HEK293T (cell line): Measurements from ENCODE around the gene SMURF1.

Experiments used
- ARNT ChIP-seq: fragments of 450-650 bp; IDR thresholded peaks from 2 replicates; pipeline ENCODE4 v1.6.1; 2017; ENCODE audit warnings: mild to moderate bottlenecking
- BHLHE40 ChIP-seq: fragments of 450-650 bp; IDR thresholded peaks from 2 replicates; pipeline ENCODE4 v1.6.1; 2016; ENCODE audit warnings: mild to moderate bottlenecking, moderate library complexity, borderline replicate concordance
- CTBP1 ChIP-seq: fragments of 450-650 bp; IDR thresholded peaks from 2 replicates; pipeline ENCODE4 v1.6.1; 2016; ENCODE audit warnings: borderline replicate concordance
- ELF4 ChIP-seq: fragments of 450-650 bp; IDR thresholded peaks from 2 replicates; pipeline ENCODE4 v1.6.1; 2017; ENCODE audit warnings: antibody characterized with exemption
- FOXA1 ChIP-seq: fragments of 450-650 bp; IDR thresholded peaks from 2 replicates; pipeline ENCODE4 v1.6.1; 2016; ENCODE audit warnings: mild to moderate bottlenecking
- FOXK2 ChIP-seq: fragments of 450-650 bp; IDR thresholded peaks from 2 replicates; pipeline ENCODE4 v1.6.1; 2016; ENCODE audit warnings: mild to moderate bottlenecking
- FOXM1 ChIP-seq: fragments of 450-650 bp; IDR thresholded peaks from 2 replicates; pipeline ENCODE4 v1.6.1; 2017; ENCODE audit warnings: mild to moderate bottlenecking, borderline replicate concordance
- HDGF ChIP-seq: fragments of 450-650 bp; IDR thresholded peaks from 2 replicates; pipeline ENCODE4 v1.6.1; 2017; ENCODE audit warnings: antibody characterized with exemption, borderline replicate concordance
- L3MBTL2 ChIP-seq: fragments of 450-650 bp; conservative IDR thresholded peaks from 2 replicates; pipeline ENCODE4 v1.6.1; 2016; ENCODE audit warnings: mild to moderate bottlenecking
- NFRKB ChIP-seq: fragments of 450-650 bp; IDR thresholded peaks from 2 replicates; pipeline ENCODE4 v1.6.1; 2016; ENCODE audit warnings: mild to moderate bottlenecking, moderate library complexity
- SP1 ChIP-seq: fragments of 450-650 bp; IDR thresholded peaks from 2 replicates; pipeline ENCODE4 v1.6.1; 2017
- SUZ12 ChIP-seq: fragments of 450-650 bp; IDR thresholded peaks from 2 replicates; pipeline ENCODE4 v1.6.1; 2016; ENCODE audit warnings: mild to moderate bottlenecking
- ZNF384 ChIP-seq: fragments of 450-650 bp; IDR thresholded peaks from 2 replicates; pipeline ENCODE4 v1.6.1; 2016

GRCh38 chr7:99013266-99014112 is 130.4 kb downstream of the SMURF1 start:
- TF ChIP-seq NFRKB = no peak
- no peak for TF ChIP-seq BHLHE40
- no peak for TF ChIP-seq FOXA1
- TF ChIP-seq FOXM1 = no peak
- no peak for TF ChIP-seq SUZ12
- TF ChIP-seq SP1 = no peak
- TF ChIP-seq ARNT = no peak
- TF ChIP-seq CTBP1 = no peak
- no peak for TF ChIP-seq ELF4
- TF ChIP-seq HDGF = no peak
- no peak for TF ChIP-seq ZNF384
- no peak for TF ChIP-seq FOXK2
- TF ChIP-seq L3MBTL2 = no peak
